Measurements from ENCODE around the gene DHRS11. TPM values are rescaled to one million over a fixed set of nuclear protein-coding genes. Genes with fewer than 3 reads are reported as not detected.
A peak's percentile ranks its signal among the peaks of the same experiment; 100 is the strongest.

DHRS11 gene
- total RNA-seq, 1 experiment from 2014 or later = 27.9 TPM

DNA sequence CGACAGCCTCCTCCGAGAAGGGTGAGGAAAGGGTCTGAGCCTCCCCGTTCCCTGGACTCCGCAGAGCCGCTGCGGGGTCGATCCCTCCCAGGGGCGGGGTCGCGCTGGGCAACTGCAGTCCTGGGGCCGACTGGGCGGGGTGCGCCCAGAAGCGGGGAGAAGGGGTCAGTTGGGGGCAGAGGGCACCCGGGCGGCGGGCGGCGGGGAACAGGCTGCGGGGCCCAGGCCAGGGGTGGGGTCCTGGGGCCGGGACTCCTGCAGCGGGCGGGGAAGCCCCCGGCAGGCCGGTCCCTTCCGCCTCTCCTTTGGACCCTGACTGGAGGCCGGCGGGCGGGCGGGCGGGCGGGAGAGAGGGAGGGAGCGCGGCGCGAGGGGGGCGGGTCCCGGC is 46.6 kb upstream of the DHRS11 start:
- Mint-ChIP-seq H3K4me3 (peak overlapping the region; percentile 87 to 97), H3K27me3 (ENCODE audit: low read depth) (no peaks in the 10 kb centered on the region), H3K27ac (peak overlapping the region; percentile 87 to 94 (median 94); a peak in 4 of 7 replicates), H3K36me3 (ENCODE audit: insufficient read depth in 1 of 3, low read depth in 3 of 3) (peaks cover 0 to 12% (median 2%) of the 10 kb centered on the region in 3 experiments; a peak in 6 of 7 replicates), H3K4me1 (peaks cover 15 to 18% of the 10 kb centered on the region in 2 experiments), H3K9me3 (no peaks in the 10 kb centered on the region)
- H2BK15ac ChIP-seq (ENCODE audit: low read depth, low read length) = no peak overlapping the region
- H2BK120ac ChIP-seq (ENCODE audit: low read depth, low read length, poor library complexity, severe bottlenecking) = no peak overlapping the region
- H3K56ac ChIP-seq (ENCODE audit: insufficient read length, low read depth, low read length) = no peak overlapping the region
- H4K8ac ChIP-seq (replicated peaks; ENCODE audit: insufficient read length, low read depth, low read length) = no peak overlapping the region
- no peak overlapping the region for H2BK12ac ChIP-seq (ENCODE audit: insufficient read length, low read depth, low read length)
- no peaks in the 10 kb centered on the region for H3K27me3 ChIP-seq (ENCODE audit: insufficient read depth, low read length)
- no peak overlapping the region for H3K27ac ChIP-seq (ENCODE audit: insufficient read length, low read depth, low read length)
- H3K23ac ChIP-seq (ENCODE audit: insufficient read length, low read depth, low read length) = no peak overlapping the region
- peak overlapping the region; percentile 68 for H3K9ac ChIP-seq (ENCODE audit: extremely low read depth, insufficient read length, low read length)
- H2BK20ac ChIP-seq (ENCODE audit: low read depth, low read length, poor library complexity, severe bottlenecking) = no peak overlapping the region
- peaks cover 13% of the 10 kb centered on the region; the same call in 1 of the 2 replicates for H3K79me2 ChIP-seq (ENCODE audit: insufficient read depth, low read length)
- no peak overlapping the region for H4K91ac ChIP-seq (ENCODE audit: insufficient read length, low read depth, low read length)
- H3K9me3 ChIP-seq (ENCODE audit: control insufficient read depth, low read depth, low read length) = no peaks in the 10 kb centered on the region
- H4K5ac ChIP-seq (ENCODE audit: insufficient read length, low read depth, low read length) = no peak overlapping the region
- no peak overlapping the region for H2BK5ac ChIP-seq (ENCODE audit: insufficient read length, low read length)
- no peak overlapping the region for H2AFZ ChIP-seq (ENCODE audit: low read length)
- H3K18ac ChIP-seq (ENCODE audit: insufficient read length, low read depth, low read length) = peak overlapping the region; percentile 22
- H3K4me1 ChIP-seq (ENCODE audit: insufficient read depth, low read length) = no peaks in the 10 kb centered on the region
- 0 out of 2 replicates have a peak overlapping the region, but pooled peaks have one; percentile 68 for H3K14ac ChIP-seq (ENCODE audit: insufficient read depth, low read length)
- no CpG with 5 or more reads among the region's 38 CpGs for WGBS (ENCODE audit: extremely low coverage, insufficient read length, low lambda C conversion rate)
- no peak overlapping the region for H2AK5ac ChIP-seq (ENCODE audit: insufficient read length, low read length)
- no peaks in the 10 kb centered on the region for H3K79me1 ChIP-seq (ENCODE audit: insufficient read depth, low read depth, low read length, poor library complexity, severe bottlenecking)
- no peaks in the 10 kb centered on the region for H4K20me1 ChIP-seq (ENCODE audit: control insufficient read depth, insufficient read depth, insufficient read length)
- H3K4me2 ChIP-seq (ENCODE audit: insufficient read depth, insufficient read length, low read length) = peak overlapping the region; percentile 65
- TF ChIP-seq, protein P1, sequence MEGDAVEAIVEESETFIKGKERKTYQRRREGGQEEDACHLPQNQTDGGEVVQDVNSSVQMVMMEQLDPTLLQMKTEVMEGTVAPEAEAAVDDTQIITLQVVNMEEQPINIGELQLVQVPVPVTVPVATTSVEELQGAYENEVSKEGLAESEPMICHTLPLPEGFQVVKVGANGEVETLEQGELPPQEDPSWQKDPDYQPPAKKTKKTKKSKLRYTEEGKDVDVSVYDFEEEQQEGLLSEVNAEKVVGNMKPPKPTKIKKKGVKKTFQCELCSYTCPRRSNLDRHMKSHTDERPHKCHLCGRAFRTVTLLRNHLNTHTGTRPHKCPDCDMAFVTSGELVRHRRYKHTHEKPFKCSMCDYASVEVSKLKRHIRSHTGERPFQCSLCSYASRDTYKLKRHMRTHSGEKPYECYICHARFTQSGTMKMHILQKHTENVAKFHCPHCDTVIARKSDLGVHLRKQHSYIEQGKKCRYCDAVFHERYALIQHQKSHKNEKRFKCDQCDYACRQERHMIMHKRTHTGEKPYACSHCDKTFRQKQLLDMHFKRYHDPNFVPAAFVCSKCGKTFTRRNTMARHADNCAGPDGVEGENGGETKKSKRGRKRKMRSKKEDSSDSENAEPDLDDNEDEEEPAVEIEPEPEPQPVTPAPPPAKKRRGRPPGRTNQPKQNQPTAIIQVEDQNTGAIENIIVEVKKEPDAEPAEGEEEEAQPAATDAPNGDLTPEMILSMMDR (conservative IDR thresholded peaks at IDR 0.05) = no peak
- H3K4ac ChIP-seq (ENCODE audit: low read depth, low read length) = no peak overlapping the region
- peaks cover 5% of the 10 kb centered on the region for H3K23me2 ChIP-seq (ENCODE audit: insufficient read length, low read depth, low read length, poor library complexity, severe bottlenecking)
- DNase-seq = no peak
- H3T11ph ChIP-seq (ENCODE audit: low read length) = no peak overlapping the region

Measured in H9 (cell line).